HG03135 (cell line): ENCODE measurements around the gene AADAC.
"Not testable (repeated sequence)": the region's sequence is repeated elsewhere in the genome, so short reads cannot be mapped to it uniquely, and the experiment has no call there.

Experiments
- ATAC-seq: cut with Tn5 transposase; IDR thresholded peaks from one replicate; pipeline ENCODE4 v1.9.1; 2021; ENCODE audit warnings: mild to moderate bottlenecking, moderate library complexity; ENCODE audit not compliant: unreplicated experiment

The AADAC gene

DNA sequence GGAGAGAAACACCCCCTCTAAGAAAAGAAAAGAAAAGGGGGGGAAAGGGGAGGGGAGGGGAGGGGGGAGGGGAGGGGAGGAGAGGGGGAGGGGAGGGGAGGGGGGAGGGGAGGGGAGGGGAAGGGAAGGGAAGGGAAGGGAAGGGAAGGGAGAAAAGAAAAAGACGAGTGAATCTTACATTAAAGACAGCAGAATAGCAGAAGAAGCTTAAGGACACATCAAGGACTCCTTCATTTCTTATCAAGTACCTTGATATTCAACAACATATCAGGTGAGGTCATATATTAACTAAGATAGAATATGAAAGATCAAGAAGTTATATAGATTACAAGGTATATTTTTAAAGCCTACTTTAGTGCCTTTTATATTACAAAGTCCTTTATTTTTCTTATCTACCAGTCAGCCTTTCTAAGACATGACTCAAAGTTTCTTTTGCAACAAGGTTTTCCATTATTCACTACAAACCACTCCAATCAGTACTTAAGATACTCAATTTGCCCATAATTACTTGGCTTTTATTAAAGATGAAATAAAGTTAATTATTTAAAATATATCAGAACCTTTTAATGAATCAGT, 17.7 kb upstream of the AADAC start:
- no peak for ATAC-seq

- ATAC-seq, result no peak
Measured at GRCh38 chr3:151798466-151798865, 15.4 kb upstream of the AADAC start.

- no peak for ATAC-seq
Measured at GRCh38 chr3:151800431-151800830, 13.5 kb upstream of the AADAC start.

- ATAC-seq, result no peak
Measured at GRCh38 chr3:151804267-151804666, 9.6 kb upstream of the AADAC start.

- ATAC-seq, result no peak
Measured at GRCh38 chr3:151806838-151807237, 7.1 kb upstream of the AADAC start.

- not testable (repeated sequence) for ATAC-seq
Measured at GRCh38 chr3:151808926-151809325, 5.0 kb upstream of the AADAC start.

- ATAC-seq, result no peak
Measured at GRCh38 chr3:151811474-151811873, 2.4 kb upstream of the AADAC start.

GRCh38 chr3:151814588-151814987, 672 bp downstream of the AADAC start:
- ATAC-seq, result no peak

GRCh38 chr3:151816091-151816604, 2.2 kb downstream of the AADAC start:
- ATAC-seq, result no peak

- ATAC-seq, result no peak
Measured at GRCh38 chr3:151817473-151817872, 3.6 kb downstream of the AADAC start.

DNA sequence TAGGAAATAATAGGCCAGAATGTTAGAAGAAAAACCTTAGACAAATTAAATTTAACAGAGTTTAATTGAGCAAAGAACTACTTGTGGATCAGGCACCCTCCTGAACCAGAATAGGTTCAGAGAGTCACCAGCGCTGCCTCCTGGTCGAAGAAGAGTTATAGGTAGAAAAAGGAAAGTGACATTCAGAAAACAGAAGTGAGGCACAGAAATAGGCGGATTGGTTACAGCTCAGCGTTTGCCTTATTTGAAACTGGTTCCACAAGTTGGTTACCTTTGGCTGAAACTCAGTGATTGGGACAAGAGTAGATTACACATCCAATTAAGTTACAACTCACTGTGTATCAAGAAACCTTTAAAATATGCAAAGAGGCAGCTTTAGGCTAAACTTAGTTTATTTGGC, 4.4 kb downstream of the AADAC start:
- no peak for ATAC-seq

- ATAC-seq, result no peak
Measured at GRCh38 chr3:151819910-151820309, 6.0 kb downstream of the AADAC start.

DNA sequence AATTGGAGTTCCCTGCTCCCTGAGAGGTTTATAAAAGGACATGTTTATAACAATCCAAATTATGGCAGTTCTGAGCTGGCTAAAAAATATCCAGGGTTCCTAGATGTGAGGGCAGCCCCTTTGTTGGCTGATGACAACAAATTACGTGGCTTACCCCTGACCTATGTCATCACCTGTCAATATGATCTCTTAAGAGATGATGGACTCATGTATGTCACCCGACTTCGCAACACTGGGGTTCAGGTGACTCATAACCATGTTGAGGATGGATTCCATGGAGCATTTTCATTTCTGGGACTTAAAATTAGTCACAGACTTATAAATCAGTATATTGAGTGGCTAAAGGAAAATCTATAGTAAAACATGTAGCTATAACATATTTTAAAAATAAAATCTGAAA, 13.9 kb downstream of the AADAC start:
- no peak for ATAC-seq

GRCh38 chr3:151835751-151836525, 22.0 kb downstream of the AADAC start:
- no peak for ATAC-seq

DNA sequence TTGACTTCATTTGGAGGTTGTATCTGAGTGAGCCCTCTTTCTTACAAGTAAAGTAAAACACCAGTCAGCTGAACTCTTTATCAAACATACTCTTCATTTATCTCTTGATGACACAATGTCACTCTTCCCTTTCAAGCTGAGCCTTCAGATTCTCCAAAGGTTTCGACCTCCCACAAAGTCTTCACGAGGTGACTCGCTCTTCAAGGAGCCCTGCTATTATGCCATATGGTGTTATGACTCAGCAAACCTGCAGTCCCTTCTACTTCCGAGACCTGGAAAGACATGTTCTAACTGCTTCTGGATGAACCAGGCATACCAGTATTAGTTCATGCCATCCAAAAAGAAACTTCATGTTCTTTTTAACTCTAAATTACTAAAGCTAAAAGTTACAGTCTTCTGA, 23.1 kb downstream of the AADAC start:
- ATAC-seq, result no peak

GRCh38 chr3:151838574-151839312, 24.8 kb downstream of the AADAC start:
- peak; percentile 62 for ATAC-seq

GRCh38 chr3:151839313-151839631, 25.4 kb downstream of the AADAC start:
- no peak for ATAC-seq

DNA sequence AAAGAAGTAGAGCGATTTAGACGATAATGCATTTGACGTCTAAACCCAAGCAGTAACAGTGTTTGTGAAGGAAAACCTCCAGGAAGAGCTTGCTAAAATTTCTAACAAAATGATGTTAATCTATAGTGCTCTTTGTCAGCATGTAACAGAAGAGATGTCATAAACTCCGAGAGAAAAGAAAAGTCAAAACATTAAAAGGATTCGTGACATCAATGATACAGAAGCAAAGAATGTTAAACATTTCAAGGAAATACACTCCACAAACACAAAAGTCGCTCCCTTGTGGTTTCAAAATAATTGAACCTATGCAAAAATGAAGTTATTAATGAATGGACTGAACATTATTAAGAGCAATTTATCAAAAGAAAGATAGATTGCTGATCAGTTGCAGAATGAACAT, 27.9 kb downstream of the AADAC start:
- no peak for ATAC-seq

- no peak for ATAC-seq
Measured at GRCh38 chr3:151843275-151843674, 29.4 kb downstream of the AADAC start.

DNA sequence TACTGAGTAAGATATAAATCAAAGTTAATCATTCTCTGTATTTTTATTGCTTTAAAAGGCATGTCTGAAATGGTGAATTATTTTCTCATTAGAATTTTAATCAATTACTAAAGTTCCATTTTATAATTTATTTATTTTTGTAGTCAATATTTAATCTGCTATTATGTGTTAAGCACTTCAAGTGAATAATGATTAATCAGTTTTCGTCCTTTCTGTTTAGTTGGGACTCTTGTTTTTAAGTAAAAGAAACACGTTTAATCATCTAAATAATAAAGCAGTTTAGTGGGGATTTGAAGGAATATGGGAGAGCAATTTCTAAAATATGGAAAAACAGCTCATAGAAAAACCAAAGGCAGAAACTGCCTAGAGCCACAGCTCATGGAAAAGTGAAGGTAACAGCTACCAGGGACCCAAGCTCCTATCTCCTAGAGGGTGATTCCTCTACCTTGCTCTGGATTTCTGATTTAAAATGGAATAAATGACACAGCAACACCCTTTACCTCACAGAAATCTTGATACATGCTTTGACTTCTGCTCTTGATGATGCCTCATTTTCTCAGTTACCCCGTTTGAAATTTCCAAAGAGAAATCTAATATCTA, 31.5 kb downstream of the AADAC start:
- no peak for ATAC-seq

DNA sequence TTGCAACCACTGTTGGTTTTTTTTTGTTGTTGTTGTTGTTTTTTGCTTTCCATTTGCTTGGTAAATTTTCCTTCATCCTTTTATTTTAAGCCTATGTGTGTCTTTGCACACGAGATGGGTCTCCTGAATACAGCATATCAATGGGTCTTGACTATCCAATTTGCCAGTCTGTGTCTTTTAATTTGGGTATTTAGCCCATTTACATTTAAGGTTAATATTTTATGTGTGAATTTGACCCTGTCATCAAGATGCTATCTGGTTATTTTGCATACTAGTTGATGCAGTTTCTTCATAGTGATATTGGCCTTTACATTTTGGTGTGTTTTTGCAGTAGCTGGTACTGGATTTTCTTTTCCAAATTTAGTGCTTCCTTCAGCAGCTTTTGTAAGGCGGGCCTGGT, 36.1 kb downstream of the AADAC start:
- ATAC-seq, result not testable (repeated sequence)
